Liver (tissue), 9 donors: ENCODE results near the gene CYTH3. TPM values are rescaled to one million over a fixed set of nuclear protein-coding genes. Genes with fewer than 3 reads are reported as not detected.

Experiments used
- DNase-seq: peaks from one replicate; pipeline ENCODE4 v3.0.0-alpha.2; 2017; ENCODE audit warnings: low spot score
- H3K27ac ChIP-seq, 2 donors: one replicate each; pipeline ENCODE4 v1.7.0; 2013; ENCODE audit warnings: inconsistent platforms in 2 of 2, low read length in 2 of 2, control low read depth in 1 of 2, low read depth in 1 of 2, mild to moderate bottlenecking in 1 of 2
- H3K27me3 ChIP-seq, 4 donors: one replicate each; pipeline versions ENCODE4 v1.6.1 to v1.7.0; 2013; ENCODE audit warnings: low read length in 3 of 4, inconsistent platforms in 1 of 4, mild to moderate bottlenecking in 1 of 4, moderate library complexity in 1 of 4; ENCODE audit not compliant: control insufficient read depth in 4 of 4, insufficient read depth in 4 of 4
- H3K36me3 ChIP-seq, 4 donors: one replicate each; pipeline versions ENCODE4 v1.6.1 to v1.7.0; 2013; ENCODE audit warnings: low read length in 3 of 4, mild to moderate bottlenecking in 3 of 4, low read depth in 1 of 4, moderate library complexity in 1 of 4; ENCODE audit not compliant: control insufficient read depth in 4 of 4, insufficient read depth in 3 of 4
- H3K4me1 ChIP-seq, 4 donors: one replicate each; pipeline versions ENCODE4 v1.6.1 to v1.7.0; 2013; ENCODE audit warnings: low read length in 3 of 4, mild to moderate bottlenecking in 3 of 4, moderate library complexity in 1 of 4; ENCODE audit not compliant: control insufficient read depth in 4 of 4, insufficient read depth in 4 of 4
- H3K4me3 ChIP-seq, 3 donors: one replicate each; pipeline versions ENCODE4 v1.6.1 to v1.7.0; 2013; ENCODE audit warnings: low read length in 3 of 3, control low read depth in 1 of 3, low read depth in 1 of 3, mild to moderate bottlenecking in 1 of 3
- H3K9ac ChIP-seq, 2 donors: one replicate each; pipeline ENCODE4 v1.7.0; 2013; ENCODE audit warnings: low read length in 2 of 2, mild to moderate bottlenecking in 2 of 2, moderate library complexity in 2 of 2, control low read depth in 1 of 2, low read depth in 1 of 2
- H3K9me3 ChIP-seq, 4 donors: one replicate each; pipeline versions ENCODE4 v1.6.1 to v1.7.0; 2013; ENCODE audit warnings: low read length in 3 of 4; ENCODE audit not compliant: control insufficient read depth in 4 of 4
- ATF3 ChIP-seq: IDR thresholded peaks from 2 replicates; pipeline ENCODE4 v1.6.1; 2016; ENCODE audit warnings: antibody characterized with exemption
- CTCF ChIP-seq: fragments of 150-350 bp; IDR thresholded peaks from 2 replicates; pipeline ENCODE4 v1.5.1; 2017; ENCODE audit warnings: improper control_type of control experiment, low read depth, low read length; ENCODE audit not compliant: missing input control
- EGR1 ChIP-seq, 2 donors: IDR thresholded peaks; 2 replicates each; pipeline ENCODE4 v1.6.1; 2016 to 2018; ENCODE audit warnings: antibody characterized with exemption in 2 of 2, low read depth in 2 of 2
- FOXA1 ChIP-seq: IDR thresholded peaks from 2 replicates; pipeline ENCODE4 v1.6.1; 2016; ENCODE audit warnings: antibody characterized with exemption
- FOXA2 ChIP-seq: IDR thresholded peaks from 2 replicates; pipeline ENCODE4 v1.6.1; 2016; ENCODE audit warnings: antibody characterized with exemption
- GABPA ChIP-seq, 2 donors: IDR thresholded peaks in 1 of 2; conservative IDR thresholded peaks in 1 of 2; 2 replicates each; pipeline ENCODE4 v1.6.1; 2016; ENCODE audit warnings: antibody characterized with exemption in 2 of 2, mild to moderate bottlenecking in 1 of 2, moderate library complexity in 1 of 2
- HNF4A ChIP-seq, 2 donors: conservative IDR thresholded peaks; 2 replicates each; pipeline ENCODE4 v1.6.1; 2016; ENCODE audit warnings: antibody characterized with exemption in 2 of 2, mild to moderate bottlenecking in 2 of 2
- JUND ChIP-seq, 2 donors: IDR thresholded peaks; 2 replicates each; pipeline ENCODE4 v1.6.1; 2016; ENCODE audit warnings: antibody characterized with exemption in 2 of 2
- MAX ChIP-seq: IDR thresholded peaks from 2 replicates; pipeline ENCODE4 v1.6.1; 2016; ENCODE audit warnings: antibody characterized with exemption
- RXRA ChIP-seq, 2 donors: IDR thresholded peaks; 2 replicates each; pipeline ENCODE4 v1.6.1; 2017 to 2018; ENCODE audit warnings: antibody characterized with exemption in 2 of 2, mild to moderate bottlenecking in 1 of 2
- SP1 ChIP-seq: IDR thresholded peaks from 2 replicates; pipeline ENCODE4 v1.6.1; 2018; ENCODE audit warnings: antibody characterized with exemption, mild to moderate bottlenecking
- TAF1 ChIP-seq: conservative IDR thresholded peaks from 2 replicates; pipeline ENCODE4 v1.6.1; 2016; ENCODE audit warnings: antibody characterized with exemption, mild to moderate bottlenecking
- YY1 ChIP-seq: IDR thresholded peaks from 2 replicates; pipeline ENCODE4 v1.6.1; 2016; ENCODE audit warnings: antibody characterized with exemption, mild to moderate bottlenecking
- ZBTB33 ChIP-seq: IDR thresholded peaks from 2 replicates; pipeline ENCODE4 v1.6.1; 2016; ENCODE audit warnings: antibody characterized with exemption
- WGBS: extraction: QIAGEN DNeasy Blood & Tissue Kit; methylation state at CpG from one replicate; pipeline ENCODE4 v1.1.7; 2013; 5-methylcytosine and 5-hydroxymethylcytosine counted together
- polyA plus RNA-seq, 2 donors: library from polyadenylated mRNA; stranded (reverse) in 1 of 2; unstranded in 1 of 2; fragments of 200-250 nt in 1 of 2; fragments of >200 nt in 1 of 2; fragmentation: Nextera tagmentation in 1 of 2; extraction: Ambion mirVana in 1 of 2; gene quantifications; one replicate each; pipeline versions ENCODE4 v1.2.1 to v1.2.3, GENCODE V29; 2013 to 2015
- total RNA-seq, 2 donors: library from RNA; depleted of rRNA; stranded (reverse); fragments of >200 nt; gene quantifications; one replicate each; pipeline ENCODE4 v1.2.3, GENCODE V29; 2014
- donor health status: healthy.
- donor health status: healthy.
- donor health status: healthy.
- donor health status: healthy.
- donor health status: healthy.

CYTH3 gene
- total and polyA plus RNA-seq, 4 donors = 1.1 to 6.3 (median 3.7) TPM

GRCh38 chr7:6156734-6157133 lies 115.7 kb downstream of the CYTH3 start:
- H3K36me3 ChIP-seq = peaks cover 19 to 69% (median 26%) of the 10 kb centered on the region in 4 donors
- DNase-seq = no peak
- H3K4me3 ChIP-seq = no peak overlapping the region
- no peak overlapping the region for H3K9ac ChIP-seq
- H3K9me3 ChIP-seq = no peaks in the 10 kb centered on the region
- 96% methylated on average over 11 of the region's 11 CpGs for WGBS
- no peaks in the 10 kb centered on the region for H3K27me3 ChIP-seq
- H3K27ac ChIP-seq = no peak overlapping the region
- H3K4me1 ChIP-seq = no peaks in the 10 kb centered on the region
- no peak for TF ChIP-seq MAX
- TF ChIP-seq EGR1 (IDR thresholded peaks at IDR 0.05; ENCODE audit: low read depth in 2 of 2) = no peak
- TF ChIP-seq ZBTB33 = no peak
- no peak for TF ChIP-seq FOXA2
- no peak for TF ChIP-seq FOXA1

- H3K36me3 ChIP-seq = peaks cover 21 to 77% (median 29%) of the 10 kb centered on the region in 4 donors
- no peak overlapping the region for H3K9ac ChIP-seq
- H3K27ac ChIP-seq = no peak overlapping the region
- WGBS = 96% methylated on average over 11 of the region's 11 CpGs
- TF ChIP-seq ATF3 (no peak), FOXA2 (no peak), MAX (no peak), RXRA (IDR thresholded peaks at IDR 0.05) (no peak), GABPA (IDR thresholded peaks at IDR 0.05 in 1 of 2, conservative IDR thresholded peaks at IDR 0.05 in 1 of 2) (no peak), SP1 (no peak), HNF4A (conservative IDR thresholded peaks at IDR 0.05) (no peak), EGR1 (IDR thresholded peaks at IDR 0.05; ENCODE audit: low read depth in 2 of 2) (no peak), TAF1 (no peak), JUND (IDR thresholded peaks at IDR 0.05) (no peak), FOXA1 (no peak), CTCF (no peak), YY1 (no peak)
- no peak overlapping the region for H3K4me3 ChIP-seq
- H3K9me3 ChIP-seq = no peaks in the 10 kb centered on the region
- H3K4me1 ChIP-seq = no peaks in the 10 kb centered on the region
- H3K27me3 ChIP-seq = no peaks in the 10 kb centered on the region
- no peak for DNase-seq
Measured at GRCh38 chr7:6155596-6155995, 116.8 kb downstream of the CYTH3 start.
